Activated CD4-positive, alpha-beta T cell treated with anti-CD3 and anti-CD28 coated beads, Interleukin-2, amount 10 ng/mL, durations not matched to agents 24 days and 14 days (primary cell): ENCODE results near the gene TRABD2B. TPM values are rescaled to one million over a fixed set of nuclear protein-coding genes. Genes with fewer than 3 reads are reported as not detected.

Experiments
- DNase-seq: peaks from one replicate; pipeline ENCODE4 v3.0.0; 2022
- H3K27ac Mint-ChIP-seq: one replicate; pipeline ENCODE4 v1.8.0; 2022; ENCODE audit warnings: mild to moderate bottlenecking, mixed read lengths
- H3K27me3 Mint-ChIP-seq: one replicate; pipeline ENCODE4 v1.8.0; 2022; ENCODE audit warnings: mixed read lengths
- H3K36me3 Mint-ChIP-seq: one replicate; pipeline ENCODE4 v1.8.0; 2022; ENCODE audit warnings: low read depth, mild to moderate bottlenecking, mixed read lengths
- H3K4me1 Mint-ChIP-seq: one replicate; pipeline ENCODE4 v1.8.0; 2021; ENCODE audit warnings: mixed read lengths
- H3K4me3 Mint-ChIP-seq: one replicate; pipeline ENCODE4 v1.8.0; 2022; ENCODE audit warnings: mild to moderate bottlenecking, moderate library complexity, mixed read lengths
- H3K9me3 Mint-ChIP-seq: one replicate; pipeline ENCODE4 v1.8.0; 2021; ENCODE audit warnings: mixed read lengths
- intact Hi-C: fragments of 100-400 bp; cut with micrococcal nuclease; formaldehyde crosslinking; loops from one replicate; pipeline ENCODE4 v1.15.1; 2023
- total RNA-seq: library from RNA; stranded (reverse); gene quantifications from 2 replicates; pipeline ENCODE4 v1.2.3, GENCODE V29; 2022

The TRABD2B gene
- total RNA-seq, 1 donor from 2014 or later, result not detected

- Mint-ChIP-seq H3K36me3 (no peaks in the 10 kb centered on the region), H3K27me3 (no peaks in the 10 kb centered on the region), H3K4me1 (no peaks in the 10 kb centered on the region), H3K27ac (no peak overlapping the region), H3K4me3 (no peak overlapping the region), H3K9me3 (no peaks in the 10 kb centered on the region)
- DNase-seq, result no peak
- intact Hi-C loops, result no loop called here
Observed at GRCh38 chr1:47777322-47777721, 219.9 kb downstream of the TRABD2B start.

GRCh38 chr1:47776667-47777131 is 220.5 kb downstream of the TRABD2B start:
- Mint-ChIP-seq H3K27ac (no peak overlapping the region), H3K4me3 (no peak overlapping the region)
- intact Hi-C loops, result no loop called here

GRCh38 chr1:47774986-47775834 is 222.0 kb downstream of the TRABD2B start:
- no peak for DNase-seq
- intact Hi-C loops, result no loop called here
- Mint-ChIP-seq H3K27me3 (no peaks in the 10 kb centered on the region), H3K4me3 (no peak overlapping the region), H3K27ac (no peak overlapping the region), H3K9me3 (no peaks in the 10 kb centered on the region), H3K36me3 (no peaks in the 10 kb centered on the region), H3K4me1 (no peaks in the 10 kb centered on the region)

More at GRCh38 chr1:47776667-47777131, 220.5 kb downstream of the TRABD2B start:
- Mint-ChIP-seq H3K4me1 (no peaks in the 10 kb centered on the region), H3K27me3 (no peaks in the 10 kb centered on the region), H3K9me3 (no peaks in the 10 kb centered on the region), H3K36me3 (no peaks in the 10 kb centered on the region)
- no peak for DNase-seq

DNA sequence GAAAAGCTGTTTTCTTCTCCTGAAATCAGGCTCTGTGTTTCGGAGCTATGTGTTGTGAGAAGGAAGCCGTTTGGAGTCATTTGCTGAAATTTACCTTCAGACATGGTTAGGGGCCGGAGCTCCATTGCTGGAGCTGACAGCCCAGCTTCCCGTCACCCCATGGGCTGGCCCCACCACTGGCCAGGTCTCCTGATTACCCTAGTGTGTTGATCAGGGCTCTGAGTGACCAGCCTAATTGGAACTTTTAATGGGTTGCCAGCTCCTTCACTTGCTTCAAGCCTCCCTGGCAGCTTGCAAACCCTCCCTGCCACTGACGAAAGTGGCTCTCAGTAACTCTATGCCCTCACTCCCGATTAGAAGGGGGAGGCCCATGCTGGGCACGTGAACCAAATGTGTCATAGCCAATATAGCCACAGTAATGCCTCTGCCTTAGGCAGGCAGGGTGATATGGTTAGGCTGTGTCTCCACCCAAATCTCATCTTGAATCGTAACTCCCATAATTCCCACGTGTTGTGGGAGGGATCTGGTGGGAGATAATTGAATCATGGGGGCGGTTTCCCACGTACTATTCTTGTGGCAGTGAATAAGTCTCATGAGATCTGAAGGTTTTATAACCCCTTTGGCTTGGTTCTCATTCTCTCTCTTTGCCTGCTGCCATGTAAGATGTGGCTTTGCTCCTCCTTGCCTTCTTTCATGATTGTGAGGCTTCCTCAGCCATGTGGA is 224.1 kb downstream of the TRABD2B start:
- Mint-ChIP-seq H3K27ac (no peak overlapping the region), H3K36me3 (no peaks in the 10 kb centered on the region), H3K27me3 (no peaks in the 10 kb centered on the region), H3K4me1 (no peaks in the 10 kb centered on the region), H3K9me3 (no peaks in the 10 kb centered on the region), H3K4me3 (no peak overlapping the region)
- no peak for DNase-seq
- intact Hi-C loops, result no loop called here

DNA sequence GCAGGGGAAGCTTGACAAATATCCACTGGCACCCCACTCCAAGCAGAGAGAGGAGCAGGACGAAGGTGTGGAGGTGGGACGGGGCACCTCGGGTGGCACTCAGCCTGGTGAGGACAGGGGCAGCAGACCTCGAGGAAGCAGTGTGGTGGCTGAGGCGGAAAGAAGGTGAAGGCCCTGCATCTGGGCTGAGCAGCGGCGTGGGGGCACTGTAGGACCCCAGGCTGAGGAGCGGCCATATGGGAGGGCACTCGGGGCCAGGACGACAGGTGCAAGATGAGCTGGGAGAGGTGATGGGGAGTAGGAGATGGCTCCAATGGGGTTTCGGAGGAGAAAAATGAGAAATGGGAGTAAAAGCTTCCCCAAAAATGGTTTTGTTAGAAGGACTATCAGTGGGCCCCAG is 224.9 kb downstream of the TRABD2B start:
- H3K4me3 Mint-ChIP-seq, result no peak overlapping the region
- no peaks in the 10 kb centered on the region for H3K36me3 Mint-ChIP-seq
- no peak overlapping the region for H3K27ac Mint-ChIP-seq
- H3K4me1 Mint-ChIP-seq, result no peaks in the 10 kb centered on the region
- H3K9me3 Mint-ChIP-seq, result no peaks in the 10 kb centered on the region
- no peaks in the 10 kb centered on the region for H3K27me3 Mint-ChIP-seq
- intact Hi-C loops, result no loop called here
- DNase-seq, result no peak

GRCh38 chr1:47771751-47772150 is 225.4 kb downstream of the TRABD2B start:
- DNase-seq, result no peak
- no peaks in the 10 kb centered on the region for H3K36me3 Mint-ChIP-seq
- H3K27ac Mint-ChIP-seq, result no peak overlapping the region
- intact Hi-C loops, result no loop called here
- H3K4me1 Mint-ChIP-seq, result no peaks in the 10 kb centered on the region
- no peaks in the 10 kb centered on the region for H3K9me3 Mint-ChIP-seq
- no peaks in the 10 kb centered on the region for H3K27me3 Mint-ChIP-seq
- H3K4me3 Mint-ChIP-seq, result no peak overlapping the region

- no peak overlapping the region for H3K27ac Mint-ChIP-seq
- intact Hi-C loops, result no loop called here
- H3K36me3 Mint-ChIP-seq, result no peaks in the 10 kb centered on the region
- DNase-seq, result no peak
- H3K4me1 Mint-ChIP-seq, result no peaks in the 10 kb centered on the region
- no peaks in the 10 kb centered on the region for H3K27me3 Mint-ChIP-seq
- no peak overlapping the region for H3K4me3 Mint-ChIP-seq
- no peaks in the 10 kb centered on the region for H3K9me3 Mint-ChIP-seq
Observed at GRCh38 chr1:47769983-47770382, 227.2 kb downstream of the TRABD2B start.

- intact Hi-C loops, result no loop called here
- H3K27ac Mint-ChIP-seq, result no peak overlapping the region
- H3K9me3 Mint-ChIP-seq, result no peaks in the 10 kb centered on the region
- no peak for DNase-seq
- H3K27me3 Mint-ChIP-seq, result no peaks in the 10 kb centered on the region
- no peaks in the 10 kb centered on the region for H3K4me1 Mint-ChIP-seq
- H3K4me3 Mint-ChIP-seq, result no peak overlapping the region
- no peaks in the 10 kb centered on the region for H3K36me3 Mint-ChIP-seq
Observed at GRCh38 chr1:47769295-47769694, 227.9 kb downstream of the TRABD2B start.

DNA sequence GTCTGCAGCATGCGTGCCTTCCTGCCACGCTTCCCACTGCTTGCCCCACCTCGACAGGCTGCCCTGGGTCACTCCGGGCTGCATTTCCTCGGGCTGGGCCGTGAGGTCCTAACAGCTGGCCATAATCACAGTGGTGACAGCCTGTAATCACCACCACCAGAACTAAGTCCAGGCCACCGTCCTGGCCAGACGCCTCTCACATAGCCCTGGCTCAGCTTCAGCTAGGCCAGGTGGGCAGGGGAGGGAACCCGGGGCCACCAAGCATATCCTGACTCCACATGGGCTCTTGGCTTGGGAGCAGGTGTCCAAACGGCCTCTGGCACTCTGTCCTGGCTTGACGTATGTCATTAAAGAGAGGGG is 229.5 kb downstream of the TRABD2B start:
- no peak for DNase-seq
- H3K4me1 Mint-ChIP-seq, result no peaks in the 10 kb centered on the region
- H3K27ac Mint-ChIP-seq, result no peak overlapping the region
- no peaks in the 10 kb centered on the region for H3K9me3 Mint-ChIP-seq
- intact Hi-C loops, result no loop called here
- no peaks in the 10 kb centered on the region for H3K36me3 Mint-ChIP-seq
- H3K4me3 Mint-ChIP-seq, result no peak overlapping the region
- no peaks in the 10 kb centered on the region for H3K27me3 Mint-ChIP-seq

DNA sequence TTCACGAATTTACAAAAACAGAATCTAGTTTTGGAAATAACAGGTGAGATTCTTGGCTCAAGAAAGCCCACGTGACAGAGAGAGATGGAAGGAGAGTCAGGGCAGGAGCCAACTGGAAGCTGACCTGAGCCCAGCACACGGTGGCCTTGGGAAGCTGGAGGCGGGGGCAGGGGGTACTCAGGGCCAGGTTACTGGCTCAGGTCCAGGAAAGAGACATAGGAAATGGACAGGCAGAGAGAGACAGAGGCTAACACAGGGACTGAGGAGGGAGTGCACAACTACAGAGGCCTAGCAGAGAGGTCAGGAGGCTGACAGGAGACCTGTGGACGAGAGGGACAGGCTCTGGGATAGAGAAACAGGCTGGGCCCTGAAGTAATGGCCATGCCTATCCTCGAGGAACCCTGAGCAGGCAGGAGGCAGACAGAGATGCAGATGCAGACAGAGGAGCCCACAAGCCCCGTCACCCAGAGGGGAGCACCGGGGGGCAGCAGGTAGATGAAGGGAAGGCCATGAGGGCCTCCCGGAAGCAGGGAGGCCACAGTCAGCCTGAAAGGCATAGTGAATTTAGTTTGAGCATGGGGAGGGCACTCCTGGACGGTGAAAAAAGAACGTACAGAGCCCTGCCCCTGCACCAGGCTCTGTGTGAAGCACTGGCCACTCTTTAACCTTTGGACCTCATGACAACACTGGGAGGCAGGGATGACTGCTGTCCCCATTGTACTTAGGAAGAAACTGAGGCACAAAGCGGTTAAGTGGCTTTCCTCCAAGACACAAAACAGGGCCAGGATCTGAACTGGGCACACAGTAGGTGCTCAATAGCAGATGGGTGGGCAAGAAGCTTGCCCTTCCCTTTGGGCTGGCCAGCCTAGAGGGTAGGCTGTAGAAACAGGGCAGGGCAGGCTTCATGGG is 230.1 kb downstream of the TRABD2B start:
- Mint-ChIP-seq H3K27me3 (no peaks in the 10 kb centered on the region), H3K4me1 (no peaks in the 10 kb centered on the region), H3K9me3 (no peaks in the 10 kb centered on the region), H3K27ac (no peak overlapping the region), H3K4me3 (no peak overlapping the region), H3K36me3 (no peaks in the 10 kb centered on the region)
- intact Hi-C loops, result no loop called here
- no peak for DNase-seq

DNA sequence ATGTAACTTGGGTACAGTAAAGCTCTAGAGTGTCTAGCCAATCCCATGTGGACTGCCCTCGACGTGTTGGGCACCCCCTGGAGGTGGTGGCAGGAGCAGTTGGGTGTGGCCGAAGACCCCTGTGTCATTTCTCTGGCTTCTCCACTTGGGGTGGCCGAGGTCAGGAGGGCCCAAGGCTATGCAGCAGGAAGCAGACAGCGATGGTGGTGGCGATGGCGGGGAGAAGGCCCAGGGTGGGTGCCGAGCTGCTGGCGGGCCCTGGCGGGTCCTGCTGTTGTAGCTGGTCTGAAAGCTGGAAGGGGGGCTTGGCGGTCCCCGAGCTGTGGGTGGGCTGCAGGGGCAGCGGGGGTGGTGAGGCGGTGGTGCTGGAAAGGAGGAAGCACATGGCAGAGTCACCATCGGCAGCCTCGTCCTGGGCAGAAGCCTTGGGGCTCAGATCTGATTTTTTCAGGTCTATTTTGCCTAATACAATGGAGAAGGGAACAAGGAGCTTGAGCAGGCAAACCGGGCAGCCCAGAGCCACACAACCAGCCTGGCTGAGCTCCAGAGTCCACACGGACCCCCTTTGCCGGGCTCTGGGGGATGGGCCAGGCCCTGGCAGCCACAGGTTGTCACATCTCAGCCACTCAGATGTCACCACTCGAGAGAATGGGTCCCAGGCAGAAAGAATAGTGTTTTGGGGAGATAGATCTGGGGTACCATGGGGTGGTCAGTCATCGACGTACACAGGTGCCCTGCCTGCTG is 231.3 kb downstream of the TRABD2B start:
- no peaks in the 10 kb centered on the region for H3K27me3 Mint-ChIP-seq
- no peaks in the 10 kb centered on the region for H3K4me1 Mint-ChIP-seq
- H3K36me3 Mint-ChIP-seq, result no peaks in the 10 kb centered on the region
- no peak overlapping the region for H3K27ac Mint-ChIP-seq
- no peak overlapping the region for H3K4me3 Mint-ChIP-seq
- intact Hi-C loops, result no loop called here
- H3K9me3 Mint-ChIP-seq, result no peaks in the 10 kb centered on the region
- no peak for DNase-seq

GRCh38 chr1:47765236-47765635 is 231.9 kb downstream of the TRABD2B start:
- no peaks in the 10 kb centered on the region for H3K27me3 Mint-ChIP-seq
- no peaks in the 10 kb centered on the region for H3K9me3 Mint-ChIP-seq
- no peak overlapping the region for H3K4me3 Mint-ChIP-seq
- intact Hi-C loops, result no loop called here
- DNase-seq, result no peak
- no peaks in the 10 kb centered on the region for H3K4me1 Mint-ChIP-seq
- no peaks in the 10 kb centered on the region for H3K36me3 Mint-ChIP-seq
- H3K27ac Mint-ChIP-seq, result no peak overlapping the region

GRCh38 chr1:47764461-47765046 is 232.6 kb downstream of the TRABD2B start:
- Mint-ChIP-seq H3K27me3 (no peaks in the 10 kb centered on the region), H3K27ac (no peak overlapping the region), H3K4me3 (no peak overlapping the region), H3K4me1 (no peaks in the 10 kb centered on the region), H3K9me3 (no peaks in the 10 kb centered on the region), H3K36me3 (no peaks in the 10 kb centered on the region)
- no peak for DNase-seq
- intact Hi-C loops, result no loop called here
